IPS DF 6.9 (cell line): ENCODE data around the gene C1orf21.

ENCODE experiments used
- DNase-seq: peaks from one replicate; pipeline ENCODE4 v3.0.0-alpha.2; 2013; ENCODE audit warnings: low read depth, low spot score
- H3K27ac ChIP-seq: one replicate; pipeline ENCODE4 v1.5.1; 2013; ENCODE audit warnings: low read length, control low read depth
- H3K27me3 ChIP-seq: 2 replicates; pipeline ENCODE4 v1.6.1; 2013; ENCODE audit warnings: mild to moderate bottlenecking, low read length; ENCODE audit not compliant: control insufficient read depth, insufficient read depth
- H3K36me3 ChIP-seq: 2 replicates; pipeline ENCODE4 v1.6.1; 2013; ENCODE audit warnings: low read length; ENCODE audit not compliant: control insufficient read depth, insufficient read depth
- H3K4me1 ChIP-seq: 2 replicates; pipeline ENCODE4 v1.6.1; 2013; ENCODE audit warnings: low read length; ENCODE audit not compliant: control insufficient read depth, insufficient read depth
- H3K4me3 ChIP-seq: 2 replicates; pipeline ENCODE4 v1.5.1; 2013; ENCODE audit warnings: mild to moderate bottlenecking, low read length
- H3K9me3 ChIP-seq: 2 replicates; pipeline ENCODE4 v1.6.1; 2013; ENCODE audit warnings: low read length, inconsistent platforms; ENCODE audit not compliant: control insufficient read depth, insufficient read depth
- whole genome bisulfite sequencing: extraction: QIAGEN DNeasy Blood & Tissue Kit; methylation state at CpG from one replicate; pipeline ENCODE4 v1.1.7; 2013; ENCODE audit warnings: mixed read lengths, missing lambda C conversion rate; ENCODE audit not compliant: insufficient read length, insufficient coverage; 5-methylcytosine and 5-hydroxymethylcytosine counted together

The C1orf21 gene

DNA sequence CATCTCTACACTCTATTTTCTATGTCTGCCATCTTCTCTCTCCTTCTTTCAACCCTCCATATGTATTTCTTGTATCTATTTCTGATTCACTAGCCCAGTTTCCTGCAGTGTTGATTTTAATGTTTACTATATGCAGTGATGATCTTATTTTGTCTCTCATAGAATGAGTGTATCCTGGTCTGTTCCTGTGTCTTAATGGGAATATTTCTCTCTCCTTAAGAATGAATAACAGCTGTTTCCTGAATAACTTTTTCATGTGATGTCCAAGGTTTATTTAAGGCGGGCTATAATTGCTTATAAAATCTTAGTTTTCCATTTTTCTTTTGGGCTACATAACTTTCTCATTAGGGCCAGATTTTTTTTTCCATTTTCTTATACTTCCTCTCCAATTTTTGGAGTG, 144.5 kb downstream of the C1orf21 start:
- WGBS = no CpG with 5 or more reads among the region's 1 CpG
- H3K4me1 ChIP-seq = no peaks in the 10 kb centered on the region
- H3K27ac ChIP-seq = no peak overlapping the region
- no peak overlapping the region for H3K4me3 ChIP-seq
- H3K36me3 ChIP-seq = no peaks in the 10 kb centered on the region
- H3K27me3 ChIP-seq = no peaks in the 10 kb centered on the region
- H3K9me3 ChIP-seq = no peaks in the 10 kb centered on the region
- DNase-seq = no peak

DNA sequence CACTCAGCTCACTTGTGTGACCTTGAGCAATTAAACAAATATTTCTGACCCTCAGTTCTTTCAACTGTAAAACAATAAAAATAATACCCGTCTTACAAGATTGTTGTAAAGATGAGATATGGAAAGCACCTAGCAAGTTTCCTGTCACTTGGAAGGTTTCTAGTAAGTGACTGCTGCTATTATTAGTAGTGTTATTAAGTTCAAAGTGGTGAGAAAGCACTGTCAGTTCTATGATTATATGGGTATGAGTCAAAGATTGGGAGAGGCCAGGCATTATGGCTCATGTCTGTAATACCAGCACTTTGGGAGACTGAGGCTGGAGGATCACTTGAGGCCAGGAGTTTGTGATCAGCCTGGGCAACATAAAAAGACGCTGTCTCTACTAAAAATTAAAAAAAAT, 145.4 kb downstream of the C1orf21 start:
- H3K9me3 ChIP-seq = no peaks in the 10 kb centered on the region
- no peak overlapping the region for H3K4me3 ChIP-seq
- no CpG with 5 or more reads among the region's 2 CpGs for WGBS
- H3K36me3 ChIP-seq = no peaks in the 10 kb centered on the region
- no peak overlapping the region for H3K27ac ChIP-seq
- no peaks in the 10 kb centered on the region for H3K4me1 ChIP-seq
- no peak for DNase-seq
- H3K27me3 ChIP-seq = no peaks in the 10 kb centered on the region

DNA sequence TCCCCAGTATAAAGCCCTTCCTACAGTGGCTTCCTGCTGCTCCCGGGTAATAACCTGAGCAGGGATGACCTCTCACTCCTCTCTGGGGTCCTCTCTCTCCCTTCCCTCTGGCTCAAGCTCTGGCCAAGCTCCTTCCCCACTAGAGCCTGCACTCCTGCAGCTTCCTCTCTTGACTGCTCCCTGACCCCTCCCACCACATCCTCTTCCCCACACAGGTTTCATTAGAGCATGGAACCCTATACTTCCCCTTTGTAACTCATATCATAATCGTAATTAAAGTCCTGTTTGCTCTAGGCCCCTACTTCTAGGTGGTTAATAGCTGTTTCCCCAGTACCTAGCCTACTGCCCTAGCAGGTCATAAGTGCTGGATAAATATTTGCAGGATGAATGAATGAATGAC, 146.2 kb downstream of the C1orf21 start:
- Histone ChIP-seq H3K36me3 (no peaks in the 10 kb centered on the region), H3K27ac (no peak overlapping the region), H3K4me1 (no peaks in the 10 kb centered on the region), H3K27me3 (no peaks in the 10 kb centered on the region), H3K9me3 (no peaks in the 10 kb centered on the region), H3K4me3 (no peak overlapping the region)
- no CpG with 5 or more reads among the region's 2 CpGs for WGBS
- no peak for DNase-seq

DNA sequence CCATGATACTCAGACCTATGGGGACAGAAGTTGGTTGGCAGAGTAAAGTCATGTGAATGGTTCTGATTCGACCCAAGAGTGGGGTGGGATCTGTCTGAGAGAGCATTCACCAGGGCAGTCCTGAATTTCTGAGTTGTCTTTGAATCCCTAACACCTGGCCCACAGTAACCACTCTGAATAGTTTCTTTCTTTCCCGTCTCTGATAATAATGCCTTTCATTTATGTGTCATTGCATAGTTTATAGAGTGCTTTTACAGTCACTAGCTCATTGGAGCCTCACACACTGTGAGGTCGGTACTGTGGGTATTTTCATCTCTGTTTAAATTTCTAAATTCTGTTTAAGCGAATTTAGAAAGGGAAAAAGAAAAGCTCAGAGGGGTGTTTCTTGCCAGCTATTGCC, 147.1 kb downstream of the C1orf21 start:
- Histone ChIP-seq H3K27ac (no peak overlapping the region), H3K36me3 (no peaks in the 10 kb centered on the region), H3K4me1 (no peaks in the 10 kb centered on the region), H3K27me3 (no peaks in the 10 kb centered on the region), H3K4me3 (no peak overlapping the region), H3K9me3 (no peaks in the 10 kb centered on the region)
- DNase-seq = no peak
- WGBS = no CpG with 5 or more reads among the region's 4 CpGs

DNA sequence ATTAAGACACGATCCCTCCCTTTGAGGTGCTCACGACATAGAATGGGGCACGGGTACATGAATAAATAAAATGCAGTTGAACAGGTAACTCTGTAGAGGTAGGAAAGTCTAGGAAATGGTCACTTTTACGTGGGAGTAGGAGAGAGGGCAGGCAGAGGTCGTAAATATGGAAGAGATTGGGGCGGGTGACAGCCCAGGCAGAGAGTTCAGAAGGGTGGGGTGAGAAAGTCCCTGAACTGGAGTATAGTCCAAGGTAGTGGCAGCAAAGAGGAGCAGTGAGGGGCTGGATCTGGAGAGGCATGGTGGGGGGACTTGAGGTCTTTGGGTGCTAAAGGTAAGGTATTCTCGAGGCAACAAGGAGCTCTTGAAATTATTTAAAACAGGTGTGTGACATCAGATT, 147.9 kb downstream of the C1orf21 start:
- Histone ChIP-seq H3K27me3 (no peaks in the 10 kb centered on the region), H3K4me3 (no peak overlapping the region), H3K36me3 (no peaks in the 10 kb centered on the region), H3K4me1 (no peaks in the 10 kb centered on the region), H3K9me3 (no peaks in the 10 kb centered on the region), H3K27ac (no peak overlapping the region)
- DNase-seq = no peak
- no CpG with 5 or more reads among the region's 7 CpGs for WGBS

DNA sequence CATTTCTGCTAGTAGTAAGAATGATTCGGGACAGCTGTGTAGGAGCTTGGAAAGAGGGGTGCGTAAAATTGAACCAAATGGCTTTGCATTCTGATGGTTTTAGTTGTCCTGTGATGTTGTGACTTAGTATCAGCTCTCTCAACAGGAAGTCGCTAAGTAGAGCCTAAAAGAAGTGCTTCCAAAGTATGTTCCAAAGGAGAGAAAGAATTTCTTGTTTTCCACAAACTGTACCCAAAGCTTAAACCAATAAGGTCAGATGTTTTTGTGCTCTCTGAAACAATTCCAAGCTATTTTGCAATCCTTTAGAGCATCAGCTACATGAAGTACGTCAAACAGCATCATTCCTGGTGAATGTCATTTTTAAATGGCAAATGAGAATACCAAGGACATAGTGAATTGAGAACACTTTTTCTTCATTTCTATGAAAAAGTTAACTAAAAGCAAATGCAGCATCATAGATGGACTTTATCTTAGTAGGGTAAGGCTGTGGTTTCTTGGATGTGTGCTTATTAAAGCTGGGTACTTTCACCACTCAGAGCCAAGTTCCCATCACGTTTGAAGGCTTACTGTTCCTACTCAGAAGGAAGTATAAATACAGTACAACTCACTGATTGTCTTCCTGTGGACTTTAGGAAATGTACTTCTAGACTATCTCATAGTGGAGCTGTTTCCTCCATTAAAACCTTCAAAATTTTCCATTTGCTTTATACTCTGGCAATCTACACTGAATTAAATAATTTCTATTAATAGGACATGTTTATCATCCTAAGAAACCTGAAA, 148.6 kb downstream of the C1orf21 start:
- H3K9me3 ChIP-seq = no peaks in the 10 kb centered on the region
- H3K27ac ChIP-seq = no peak overlapping the region
- H3K27me3 ChIP-seq = no peaks in the 10 kb centered on the region
- H3K4me3 ChIP-seq = no peak overlapping the region
- H3K36me3 ChIP-seq = no peaks in the 10 kb centered on the region
- WGBS = no CpG with 5 or more reads among the region's 5 CpGs
- no peak for DNase-seq
- H3K4me1 ChIP-seq = no peaks in the 10 kb centered on the region

DNA sequence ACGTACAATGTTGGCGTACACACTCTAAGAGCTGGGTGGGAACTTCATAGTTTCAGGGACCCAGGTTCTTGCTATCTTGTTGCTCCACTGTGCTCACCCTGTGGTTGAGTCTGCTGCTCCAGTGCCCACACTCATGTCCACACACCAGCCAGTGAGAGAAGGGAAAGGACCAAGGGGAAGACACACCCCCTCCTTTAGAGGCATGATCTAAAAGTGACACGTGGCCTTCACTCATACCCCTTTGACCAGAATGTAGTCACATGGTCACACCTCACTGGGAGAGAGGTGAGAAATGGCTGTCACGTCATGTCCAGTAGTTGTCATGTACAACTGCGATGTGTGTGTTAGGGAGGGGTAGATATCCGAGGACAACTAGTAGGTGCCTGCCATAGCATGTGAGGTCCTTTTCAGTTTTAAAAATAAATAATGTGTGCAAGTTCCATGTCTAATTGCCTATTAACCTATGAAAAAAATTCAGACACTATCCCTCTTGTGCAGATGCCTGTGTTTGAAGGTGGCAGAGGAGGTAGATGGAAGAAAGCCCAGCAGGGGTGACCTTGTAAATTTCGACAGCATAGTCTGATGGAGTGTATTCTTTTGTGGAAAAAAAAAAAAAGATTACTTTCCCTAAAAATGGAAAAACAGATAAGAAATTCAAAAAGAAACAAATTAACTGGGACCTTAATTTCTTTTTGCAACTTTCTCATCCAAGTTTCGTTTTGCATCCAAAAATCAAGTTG, 149.6 kb downstream of the C1orf21 start:
- Histone ChIP-seq H3K27ac (no peak overlapping the region), H3K4me3 (no peak overlapping the region), H3K27me3 (no peaks in the 10 kb centered on the region), H3K36me3 (no peaks in the 10 kb centered on the region), H3K4me1 (no peaks in the 10 kb centered on the region), H3K9me3 (no peaks in the 10 kb centered on the region)
- DNase-seq = no peak
- no CpG with 5 or more reads among the region's 8 CpGs for whole genome bisulfite sequencing

DNA sequence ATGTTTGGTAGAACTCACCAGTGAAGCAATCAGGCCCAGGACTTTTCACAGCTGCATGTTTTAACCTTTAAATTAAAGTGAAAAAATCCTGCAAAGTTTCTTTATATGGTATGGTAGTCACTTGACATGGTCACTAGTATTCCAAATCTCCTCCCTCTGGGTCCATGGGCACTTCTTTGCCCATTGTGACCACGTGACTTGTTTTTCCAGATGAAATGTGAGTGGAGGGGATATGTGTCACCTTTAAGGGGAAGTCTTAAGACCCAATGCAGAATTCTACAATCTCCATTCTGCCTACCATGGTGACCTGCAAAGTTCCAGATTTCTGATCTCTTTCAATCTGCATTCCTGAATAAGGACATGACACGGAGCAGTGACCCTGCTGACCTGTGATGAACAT, 152.8 kb downstream of the C1orf21 start:
- H3K27ac ChIP-seq = no peak overlapping the region
- no peaks in the 10 kb centered on the region for H3K4me1 ChIP-seq
- no peaks in the 10 kb centered on the region for H3K9me3 ChIP-seq
- H3K27me3 ChIP-seq = no peaks in the 10 kb centered on the region
- no peak for DNase-seq
- H3K4me3 ChIP-seq = no peak overlapping the region
- WGBS = no CpG with 5 or more reads among the region's 2 CpGs
- H3K36me3 ChIP-seq = no peaks in the 10 kb centered on the region

DNA sequence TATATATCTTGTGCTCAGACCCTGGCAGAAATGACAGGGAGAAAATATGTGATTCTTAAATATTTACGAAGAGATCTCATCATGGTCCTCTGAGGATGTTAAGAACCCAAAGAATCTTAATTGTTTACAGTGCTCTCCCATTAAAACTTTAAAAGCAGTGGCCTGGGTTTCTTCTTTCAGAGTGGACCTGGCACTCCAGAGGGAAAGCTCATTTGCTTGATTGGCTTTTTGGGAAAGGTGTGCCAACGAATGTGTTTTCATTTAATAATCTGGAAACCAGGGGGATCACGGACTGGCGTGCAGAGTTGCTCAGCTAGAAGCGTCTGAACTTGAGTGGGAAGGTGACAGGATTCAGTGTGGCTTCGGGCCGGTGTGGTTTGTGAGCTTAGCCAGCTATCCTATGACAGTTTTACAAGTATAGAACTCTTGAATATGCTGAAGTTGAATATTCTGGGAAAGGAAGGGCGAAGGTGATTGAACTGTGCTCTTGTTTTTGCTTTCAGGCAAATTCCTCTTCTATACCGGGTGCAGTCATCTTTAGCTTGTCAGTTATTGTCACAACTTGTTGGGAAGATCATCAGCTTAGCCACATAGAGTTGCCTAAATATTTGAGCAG, 154.8 kb downstream of the C1orf21 start:
- Histone ChIP-seq H3K27ac (no peak overlapping the region), H3K36me3 (no peaks in the 10 kb centered on the region), H3K4me3 (no peak overlapping the region), H3K4me1 (no peaks in the 10 kb centered on the region), H3K9me3 (no peaks in the 10 kb centered on the region), H3K27me3 (no peaks in the 10 kb centered on the region)
- DNase-seq = no peak
- no CpG with 5 or more reads among the region's 9 CpGs for WGBS

DNA sequence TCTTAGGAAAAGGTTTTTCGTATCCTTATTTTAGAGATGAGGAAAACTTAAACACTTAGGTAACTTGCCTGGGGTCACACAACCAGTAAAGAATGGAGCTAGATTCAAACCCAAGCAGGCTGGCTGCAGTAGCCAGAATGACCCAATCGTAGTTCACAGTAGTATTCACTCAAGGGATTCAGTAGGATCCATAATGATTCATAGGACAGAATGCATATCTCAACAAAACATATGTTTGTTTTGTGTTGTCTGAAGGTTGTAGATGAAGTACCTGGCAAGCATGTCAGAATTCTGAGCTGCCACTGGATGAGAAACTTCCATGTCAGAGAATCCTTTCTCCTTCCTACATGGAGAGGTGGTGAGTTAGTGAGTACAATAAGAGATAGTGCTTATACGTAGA, 155.5 kb downstream of the C1orf21 start:
- H3K36me3 ChIP-seq = no peaks in the 10 kb centered on the region

More for the DNA sequence above, 155.5 kb downstream of the C1orf21 start:
- H3K9me3 ChIP-seq = no peaks in the 10 kb centered on the region
- H3K27ac ChIP-seq = no peak overlapping the region
- no peak for DNase-seq
- H3K4me3 ChIP-seq = no peak overlapping the region
- no peaks in the 10 kb centered on the region for H3K27me3 ChIP-seq
- WGBS = no CpG with 5 or more reads among the region's 3 CpGs
- H3K4me1 ChIP-seq = no peaks in the 10 kb centered on the region
